GM12892 (cell line): ENCODE results near the gene CD101.

Experiments
- POLR2A ChIP-seq: IDR thresholded peaks from 2 replicates; pipeline ENCODE4 v1.6.1; 2011; ENCODE audit warnings: low read depth, low read length, control low read depth
- POLR2AphosphoS5 ChIP-seq: IDR thresholded peaks from 2 replicates; pipeline ENCODE4 v1.6.1; 2011; ENCODE audit warnings: low read depth, low read length, control low read depth
- TAF1 ChIP-seq: IDR thresholded peaks from 2 replicates; pipeline ENCODE4 v1.6.1; 2011; ENCODE audit warnings: low read depth, mild to moderate bottlenecking, control low read depth, low read length, borderline replicate concordance

- peak; percentile 74; the same call in 1 of the 2 replicates for TF ChIP-seq POLR2AphosphoS5
- TF ChIP-seq POLR2A: no peak; the same call in 1 of the 2 replicates
- no peak for TF ChIP-seq TAF1
Measured at GRCh38 chr1:117084231-117084630, 82.7 kb downstream of the CD101 start.
